Measurements from ENCODE around the gene XRCC1. TPM values are rescaled to one million over a fixed set of nuclear protein-coding genes. Genes with fewer than 3 reads are reported as not detected.
A peak's percentile ranks its signal among the peaks of the same experiment; 100 is the strongest.

The XRCC1 gene
- total and polyA plus RNA-seq, 11 donors = 11.2 to 21.3 (median 16.6) TPM

- no peaks in the 10 kb centered on the region for H3K9me3 ChIP-seq
- H3K27me3 ChIP-seq = no peaks in the 10 kb centered on the region
- intact Hi-C loops (cut with DNase I) = loop anchor here in 1 of 10 donors (5.0 kb wide), 1 partner anchor 88 kb away; no protein-coding TSS in a partner anchor
- peaks cover 0 to 30% (median 11%) of the 10 kb centered on the region in 12 donors for H3K4me1 ChIP-seq
- no peak for ATAC-seq
- TF ChIP-seq POLR2A (IDR thresholded peaks at IDR 0.05) (no peak), CTCF (IDR thresholded peaks at IDR 0.05) (no peak)
- peak overlapping the region in 3 of 12 donors; percentile 73 to 90 (median 79) for H3K27ac ChIP-seq
- H3K36me3 ChIP-seq = peaks cover 0 to 24% (median 16%) of the 10 kb centered on the region in 9 donors
- 81 to 87% (median 85%) methylated on average over 10 of the region's 10 CpGs for WGBS, 4 donors
- no peak overlapping the region for H3K4me3 ChIP-seq
- no peak for DNase-seq
Measured at GRCh38 chr19:43563816-43564457, 11.4 kb downstream of the XRCC1 start.

GRCh38 chr19:43562698-43563241 lies 12.6 kb downstream of the XRCC1 start:
- TF ChIP-seq POLR2A (IDR thresholded peaks at IDR 0.05) (no peak), CTCF (IDR thresholded peaks at IDR 0.05) (no peak)
- intact Hi-C loops (cut with DNase I) = loop anchor here in 1 of 10 donors (5.0 kb wide), 1 partner anchor 90 kb away; no protein-coding TSS in a partner anchor
- peak overlapping the region in 1 of 12 donors; percentile 25 for H3K4me3 ChIP-seq
- WGBS, 4 donors = 37 to 46% (median 44%) methylated on average over 13 to 14 of the region's 14 CpGs
- no peaks in the 10 kb centered on the region for H3K27me3 ChIP-seq
- peak; percentile 93 to 97 (median 96) for ATAC-seq
- peaks cover 0 to 35% (median 24%) of the 10 kb centered on the region in 9 donors for H3K36me3 ChIP-seq
- H3K4me1 ChIP-seq = peaks cover 0 to 30% (median 11%) of the 10 kb centered on the region in 12 donors
- H3K27ac ChIP-seq = peak overlapping the region in 10 of 12 donors; percentile 50 to 90 (median 72)
- H3K9me3 ChIP-seq = no peaks in the 10 kb centered on the region
- DNase-seq = peak; percentile 84 to 90 (median 87)

GRCh38 chr19:43562226-43562697 lies 13.1 kb downstream of the XRCC1 start:
- intact Hi-C loops (cut with DNase I) = loop anchor here in 1 of 10 donors (5.0 kb wide), 1 partner anchor 90 kb away; no protein-coding TSS in a partner anchor
- Histone ChIP-seq H3K36me3 (peaks cover 0 to 36% (median 30%) of the 10 kb centered on the region in 9 donors), H3K4me3 (peak overlapping the region in 1 of 12 donors; percentile 25), H3K27ac (peak overlapping the region in 10 of 12 donors; percentile 27 to 90 (median 69)), H3K9me3 (no peaks in the 10 kb centered on the region), H3K4me1 (peaks cover 0 to 30% (median 11%) of the 10 kb centered on the region in 12 donors), H3K27me3 (no peaks in the 10 kb centered on the region)
- TF ChIP-seq POLR2A (IDR thresholded peaks at IDR 0.05) = no peak
- TF ChIP-seq CTCF (IDR thresholded peaks at IDR 0.05) = no peak
- WGBS, 4 donors = 83 to 93% (median 90%) methylated on average over 6 of the region's 6 CpGs
- DNase-seq (no peak), ATAC-seq (no peak)

Measured in heart left ventricle (tissue), 16 donors.